ENCODE data around the gene COG5. TPM values are rescaled to one million over a fixed set of nuclear protein-coding genes. Genes with fewer than 3 reads are reported as not detected.
A peak's percentile ranks its signal among the peaks of the same experiment; 100 is the strongest.

Gene COG5
- total RNA-seq, 2 experiments from 2014 or later, result 40.9 to 60.2 TPM

- DNase-seq (ENCODE audit: low spot score), result no peak
Measured at GRCh38 chr7:107166736-107167426, 396.8 kb downstream of the COG5 start.

DNA sequence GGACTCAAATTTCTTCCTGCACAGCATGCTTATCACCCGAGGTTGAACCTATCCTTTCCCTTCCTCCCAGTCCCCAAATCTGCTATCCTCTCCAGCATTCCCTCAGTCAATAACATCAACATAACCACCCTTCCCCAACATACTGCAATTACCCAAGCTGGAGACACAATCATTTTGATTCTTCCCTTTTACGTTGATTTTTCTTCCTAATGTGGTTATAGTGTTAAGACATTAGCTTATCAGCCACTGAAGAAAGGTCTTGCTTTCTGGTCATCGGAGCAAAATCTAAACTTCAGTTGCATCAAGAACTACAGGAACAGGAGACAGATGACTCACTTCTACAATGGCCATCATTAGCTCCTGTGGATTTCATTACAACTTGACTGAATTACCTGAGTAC is 398.4 kb downstream of the COG5 start:
- POLR2A ChIA-PET, result interaction anchor here (0.9 to 1.3 kb wide), 2 partner anchors 18 to 24 kb away, joined by 3 read pairs; no protein-coding TSS in a partner anchor
- Histone ChIP-seq H3K27ac (ENCODE audit: low read depth, low read length, poor library complexity, severe bottlenecking) (no peak overlapping the region), H3K36me3 (ENCODE audit: insufficient read depth, low read length) (peaks cover 14% of the 10 kb centered on the region), H3K9me3 (ENCODE audit: low read length) (no peaks in the 10 kb centered on the region), H3K9me2 (ENCODE audit: insufficient read depth, low read length) (no peaks in the 10 kb centered on the region), H4K20me1 (ENCODE audit: insufficient read depth, low read length) (no peaks in the 10 kb centered on the region), H3K4me1 (ENCODE audit: insufficient read depth, low read length, poor library complexity, severe bottlenecking) (peaks cover 7% of the 10 kb centered on the region), H3K4me2 (ENCODE audit: low read length) (no peak overlapping the region), H3K79me2 (ENCODE audit: insufficient read depth, low read depth, low read length) (peaks cover 4% of the 10 kb centered on the region; the same call in 1 of the 2 replicates), H3K4me3 (ENCODE audit: low read depth, low read length, poor library complexity, severe bottlenecking) (no peak overlapping the region), H2AFZ (ENCODE audit: low read length) (no peak overlapping the region)
- TF ChIP-seq EZH2phosphoT487 (IDR thresholded peaks at IDR 0.05; ENCODE audit: borderline replicate concordance, low read depth, low read length), result no peak
- TF ChIP-seq, protein P1, sequence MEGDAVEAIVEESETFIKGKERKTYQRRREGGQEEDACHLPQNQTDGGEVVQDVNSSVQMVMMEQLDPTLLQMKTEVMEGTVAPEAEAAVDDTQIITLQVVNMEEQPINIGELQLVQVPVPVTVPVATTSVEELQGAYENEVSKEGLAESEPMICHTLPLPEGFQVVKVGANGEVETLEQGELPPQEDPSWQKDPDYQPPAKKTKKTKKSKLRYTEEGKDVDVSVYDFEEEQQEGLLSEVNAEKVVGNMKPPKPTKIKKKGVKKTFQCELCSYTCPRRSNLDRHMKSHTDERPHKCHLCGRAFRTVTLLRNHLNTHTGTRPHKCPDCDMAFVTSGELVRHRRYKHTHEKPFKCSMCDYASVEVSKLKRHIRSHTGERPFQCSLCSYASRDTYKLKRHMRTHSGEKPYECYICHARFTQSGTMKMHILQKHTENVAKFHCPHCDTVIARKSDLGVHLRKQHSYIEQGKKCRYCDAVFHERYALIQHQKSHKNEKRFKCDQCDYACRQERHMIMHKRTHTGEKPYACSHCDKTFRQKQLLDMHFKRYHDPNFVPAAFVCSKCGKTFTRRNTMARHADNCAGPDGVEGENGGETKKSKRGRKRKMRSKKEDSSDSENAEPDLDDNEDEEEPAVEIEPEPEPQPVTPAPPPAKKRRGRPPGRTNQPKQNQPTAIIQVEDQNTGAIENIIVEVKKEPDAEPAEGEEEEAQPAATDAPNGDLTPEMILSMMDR (conservative IDR thresholded peaks at IDR 0.05; ENCODE audit: low read length), result no peak
- no peak for DNase-seq (ENCODE audit: low spot score)
- intact Hi-C loops (cut with micrococcal nuclease; ENCODE audit: unreplicated experiment), result loop anchor here (5.0 to 10.0 kb wide), 4 partner anchors 73 to 881 kb away; partner anchors contain the start of gene NAMPT
- BruUV-seq (replicated peaks), result no TSS peak
- CTCF ChIA-PET (ENCODE audit: unreplicated experiment), result no interaction called here

More at GRCh38 chr7:107166736-107167426, 396.8 kb downstream of the COG5 start:
- ChIA-PET POLR2A (interaction anchor here (0.5 to 1.9 kb wide), 24 partner anchors 11 to 568 kb away, joined by 3 to 9 read pairs (median 4); partner anchors contain the start of genes COG5 and DUS4L), CTCF (ENCODE audit: unreplicated experiment) (interaction anchor here (0.9 kb wide), 1 partner anchor 219 kb away, joined by 3 read pairs; no protein-coding TSS in a partner anchor)
- H3K4me1 ChIP-seq (ENCODE audit: insufficient read depth, low read length, poor library complexity, severe bottlenecking), result peaks cover 7% of the 10 kb centered on the region
- H3K9me2 ChIP-seq (ENCODE audit: insufficient read depth, low read length), result no peaks in the 10 kb centered on the region
- peaks cover 19% of the 10 kb centered on the region for H3K79me2 ChIP-seq (ENCODE audit: insufficient read depth, low read depth, low read length)
- no peaks in the 10 kb centered on the region for H4K20me1 ChIP-seq (ENCODE audit: insufficient read depth, low read length)
- peak overlapping the region; percentile 75 for H3K4me3 ChIP-seq (ENCODE audit: low read depth, low read length, poor library complexity, severe bottlenecking)
- H3K27ac ChIP-seq (ENCODE audit: low read depth, low read length, poor library complexity, severe bottlenecking), result peak overlapping the region; percentile 69
- BruUV-seq (replicated peaks), result no TSS peak
- H2AFZ ChIP-seq (ENCODE audit: low read length), result peak overlapping the region; percentile 97
- no peaks in the 10 kb centered on the region for H3K9me3 ChIP-seq (ENCODE audit: low read length)
- intact Hi-C loops (cut with micrococcal nuclease; ENCODE audit: unreplicated experiment), result loop anchor here (5.0 to 10.0 kb wide), 4 partner anchors 75 to 882 kb away; partner anchors contain the start of gene NAMPT
- TF ChIP-seq EZH2phosphoT487 (IDR thresholded peaks at IDR 0.05; ENCODE audit: borderline replicate concordance, low read depth, low read length), result no peak
- TF ChIP-seq, protein P1 (conservative IDR thresholded peaks at IDR 0.05; ENCODE audit: low read length), result no peak
- 0 out of 2 replicates have a peak, but pooled peaks cover 4% of the 10 kb centered on the region for H3K36me3 ChIP-seq (ENCODE audit: insufficient read depth, low read length)
- peak overlapping the region; percentile 98 for H3K4me2 ChIP-seq (ENCODE audit: low read length)

Measured in OCI-LY7 (cell line).